ENCODE results near the gene MACROH2A2.

DNA sequence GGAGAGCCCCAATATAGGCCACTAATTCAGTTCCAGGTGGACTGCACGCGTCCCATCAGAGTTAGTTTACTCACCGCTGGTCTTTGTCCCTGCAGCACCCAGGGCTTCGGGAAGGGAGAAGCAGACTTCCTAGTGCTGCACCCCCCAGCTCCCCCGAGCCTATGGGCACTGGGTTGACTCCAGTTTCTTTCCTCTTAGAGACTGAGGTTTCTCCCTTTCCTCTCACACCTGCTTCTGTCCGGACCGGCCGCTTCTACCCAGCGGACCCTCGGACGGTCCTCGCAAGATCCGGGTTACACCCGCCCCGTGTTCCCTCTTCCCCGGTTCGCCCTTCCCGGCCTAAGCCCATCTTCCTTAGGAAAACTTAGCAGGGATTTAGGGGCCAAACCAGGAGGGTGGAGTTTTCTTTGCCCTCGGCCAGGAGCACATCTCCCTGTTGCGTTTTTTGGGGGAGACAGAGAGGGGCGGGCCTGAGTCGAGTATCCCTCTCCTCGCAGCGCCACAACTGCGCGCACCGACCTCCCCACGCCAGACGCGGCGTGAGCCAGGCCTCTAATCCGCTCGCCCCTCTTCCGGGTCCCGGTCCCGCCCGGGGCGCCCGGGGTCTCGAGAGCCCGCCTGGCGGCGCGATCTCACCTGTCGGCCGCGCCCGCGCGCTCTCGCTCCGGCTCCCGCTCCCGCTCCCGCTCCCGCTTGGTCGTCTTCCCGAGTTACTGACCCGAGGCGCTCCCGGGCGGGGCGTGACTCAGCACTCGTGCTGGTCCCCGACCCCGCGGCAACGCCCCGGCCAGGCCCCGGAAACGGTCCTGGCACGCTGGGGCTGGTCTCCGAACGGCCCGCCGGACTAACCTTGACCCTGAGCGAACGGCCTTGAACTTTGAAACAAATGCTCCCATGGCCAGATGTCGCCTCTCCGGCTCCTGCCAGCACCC lies 79.7 kb downstream of the MACROH2A2 start, which contains the start of gene AIFM2:
- TF ChIP-seq, protein P1, sequence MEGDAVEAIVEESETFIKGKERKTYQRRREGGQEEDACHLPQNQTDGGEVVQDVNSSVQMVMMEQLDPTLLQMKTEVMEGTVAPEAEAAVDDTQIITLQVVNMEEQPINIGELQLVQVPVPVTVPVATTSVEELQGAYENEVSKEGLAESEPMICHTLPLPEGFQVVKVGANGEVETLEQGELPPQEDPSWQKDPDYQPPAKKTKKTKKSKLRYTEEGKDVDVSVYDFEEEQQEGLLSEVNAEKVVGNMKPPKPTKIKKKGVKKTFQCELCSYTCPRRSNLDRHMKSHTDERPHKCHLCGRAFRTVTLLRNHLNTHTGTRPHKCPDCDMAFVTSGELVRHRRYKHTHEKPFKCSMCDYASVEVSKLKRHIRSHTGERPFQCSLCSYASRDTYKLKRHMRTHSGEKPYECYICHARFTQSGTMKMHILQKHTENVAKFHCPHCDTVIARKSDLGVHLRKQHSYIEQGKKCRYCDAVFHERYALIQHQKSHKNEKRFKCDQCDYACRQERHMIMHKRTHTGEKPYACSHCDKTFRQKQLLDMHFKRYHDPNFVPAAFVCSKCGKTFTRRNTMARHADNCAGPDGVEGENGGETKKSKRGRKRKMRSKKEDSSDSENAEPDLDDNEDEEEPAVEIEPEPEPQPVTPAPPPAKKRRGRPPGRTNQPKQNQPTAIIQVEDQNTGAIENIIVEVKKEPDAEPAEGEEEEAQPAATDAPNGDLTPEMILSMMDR (IDR thresholded peaks at IDR 0.05 in 2 of 3, conservative IDR thresholded peaks at IDR 0.05 in 1 of 3; ENCODE audit: control insufficient read depth in 2 of 3, extremely low read depth in 1 of 3, insufficient read depth in 1 of 3, low read depth in 3 of 3, low read length in 3 of 3), result peak in 2 of 3 experiments; percentile 8 to 11; a peak in 2 of 6 replicates
- TF ChIP-seq NFYB (IDR thresholded peaks at IDR 0.05; ENCODE audit: insufficient read depth, low read depth, low read length), result no peak
- peak; percentile 36; the same call in 1 of the 2 replicates for TF ChIP-seq YY1 (IDR thresholded peaks at IDR 0.05; ENCODE audit: low read depth, low read length)
- TF ChIP-seq CHD2 (IDR thresholded peaks at IDR 0.05; ENCODE audit: borderline replicate concordance, low read depth, low read length), result peak; percentile 14; the same call in 1 of the 2 replicates
- no peak for TF ChIP-seq PAX8 (IDR thresholded peaks at IDR 0.05)

Data from GM12878 (cell line).